DND-41 (cell line): Measurements from ENCODE around the gene DCP1B.

Experiments
- EZH2 ChIP-seq: IDR thresholded peaks from 3 replicates; pipeline ENCODE4 v1.6.1; 2012; ENCODE audit warnings: borderline replicate concordance, low read depth, mild to moderate bottlenecking, moderate library complexity, low read length, inconsistent platforms; ENCODE audit not compliant: severe bottlenecking
- TF ChIP-seq, protein P1 (sequence below): IDR thresholded peaks from 2 replicates; pipeline ENCODE4 v1.5.1; 2012; ENCODE audit warnings: borderline replicate concordance, low read length, moderate library complexity, mild to moderate bottlenecking; ENCODE audit not compliant: poor library complexity, severe bottlenecking; ENCODE audit errors: extremely low read depth

DNA sequence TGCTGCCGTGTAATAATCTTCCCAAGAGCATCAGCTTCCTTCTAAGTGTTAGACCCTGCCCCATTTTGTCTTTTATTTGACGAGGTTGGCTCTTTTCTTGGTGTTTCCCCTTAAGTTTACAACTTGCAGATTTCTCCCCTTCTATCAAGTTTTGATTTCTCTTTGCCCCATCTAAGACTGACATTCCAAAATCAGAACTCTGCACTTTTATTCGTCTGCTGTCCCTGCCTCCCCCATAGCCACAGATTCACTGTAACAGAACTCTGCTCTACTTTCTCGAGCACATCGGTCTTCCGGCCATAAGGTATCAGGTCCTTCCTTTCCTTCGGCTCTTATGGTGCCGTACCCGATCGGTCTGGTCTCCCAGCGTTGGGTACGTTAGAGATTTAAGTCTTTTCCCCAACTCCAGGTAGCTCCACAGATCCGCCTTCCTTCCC, 563 bp downstream of the DCP1B start:
- TF ChIP-seq, protein P1, sequence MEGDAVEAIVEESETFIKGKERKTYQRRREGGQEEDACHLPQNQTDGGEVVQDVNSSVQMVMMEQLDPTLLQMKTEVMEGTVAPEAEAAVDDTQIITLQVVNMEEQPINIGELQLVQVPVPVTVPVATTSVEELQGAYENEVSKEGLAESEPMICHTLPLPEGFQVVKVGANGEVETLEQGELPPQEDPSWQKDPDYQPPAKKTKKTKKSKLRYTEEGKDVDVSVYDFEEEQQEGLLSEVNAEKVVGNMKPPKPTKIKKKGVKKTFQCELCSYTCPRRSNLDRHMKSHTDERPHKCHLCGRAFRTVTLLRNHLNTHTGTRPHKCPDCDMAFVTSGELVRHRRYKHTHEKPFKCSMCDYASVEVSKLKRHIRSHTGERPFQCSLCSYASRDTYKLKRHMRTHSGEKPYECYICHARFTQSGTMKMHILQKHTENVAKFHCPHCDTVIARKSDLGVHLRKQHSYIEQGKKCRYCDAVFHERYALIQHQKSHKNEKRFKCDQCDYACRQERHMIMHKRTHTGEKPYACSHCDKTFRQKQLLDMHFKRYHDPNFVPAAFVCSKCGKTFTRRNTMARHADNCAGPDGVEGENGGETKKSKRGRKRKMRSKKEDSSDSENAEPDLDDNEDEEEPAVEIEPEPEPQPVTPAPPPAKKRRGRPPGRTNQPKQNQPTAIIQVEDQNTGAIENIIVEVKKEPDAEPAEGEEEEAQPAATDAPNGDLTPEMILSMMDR = no peak
- no peak for TF ChIP-seq EZH2
